Omental fat pad (tissue), 4 donors: ENCODE data around the gene RDH13. TPM values are rescaled to one million over a fixed set of nuclear protein-coding genes. Genes with fewer than 3 reads are reported as not detected.

Experiments used
- ATAC-seq: fragments of 150-250 bp; one replicate; pipeline ENCODE4 v1.9.1; 2016; ENCODE audit warnings: mild to moderate bottlenecking, moderate library complexity; ENCODE audit not compliant: low FRiP score
- DNase-seq: peaks from one replicate; pipeline ENCODE4 v3.0.0-alpha.2; 2019; ENCODE audit warnings: low spot score
- total RNA-seq, 4 donors: library from RNA; depleted of rRNA; stranded (reverse); fragments of >200 nt; gene quantifications; one replicate each; pipeline ENCODE4 v1.1.0, GENCODE V29; 2016
- TF ChIP-seq, protein P1 (sequence below), 3 donors: fragments of 450-650 bp; IDR thresholded peaks; one replicate each; pipeline ENCODE4 v1.5.1; 2016 to 2017; ENCODE audit warnings: antibody characterized with exemption in 3 of 3, mild to moderate bottlenecking in 3 of 3, moderate library complexity in 2 of 3

The RDH13 gene
- total RNA-seq, 4 donors from 2014 or later, result 8.2 to 14.1 (median 10.8) TPM

- ATAC-seq (no peak), DNase-seq (no peak)
- TF ChIP-seq, protein P1, sequence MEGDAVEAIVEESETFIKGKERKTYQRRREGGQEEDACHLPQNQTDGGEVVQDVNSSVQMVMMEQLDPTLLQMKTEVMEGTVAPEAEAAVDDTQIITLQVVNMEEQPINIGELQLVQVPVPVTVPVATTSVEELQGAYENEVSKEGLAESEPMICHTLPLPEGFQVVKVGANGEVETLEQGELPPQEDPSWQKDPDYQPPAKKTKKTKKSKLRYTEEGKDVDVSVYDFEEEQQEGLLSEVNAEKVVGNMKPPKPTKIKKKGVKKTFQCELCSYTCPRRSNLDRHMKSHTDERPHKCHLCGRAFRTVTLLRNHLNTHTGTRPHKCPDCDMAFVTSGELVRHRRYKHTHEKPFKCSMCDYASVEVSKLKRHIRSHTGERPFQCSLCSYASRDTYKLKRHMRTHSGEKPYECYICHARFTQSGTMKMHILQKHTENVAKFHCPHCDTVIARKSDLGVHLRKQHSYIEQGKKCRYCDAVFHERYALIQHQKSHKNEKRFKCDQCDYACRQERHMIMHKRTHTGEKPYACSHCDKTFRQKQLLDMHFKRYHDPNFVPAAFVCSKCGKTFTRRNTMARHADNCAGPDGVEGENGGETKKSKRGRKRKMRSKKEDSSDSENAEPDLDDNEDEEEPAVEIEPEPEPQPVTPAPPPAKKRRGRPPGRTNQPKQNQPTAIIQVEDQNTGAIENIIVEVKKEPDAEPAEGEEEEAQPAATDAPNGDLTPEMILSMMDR (IDR thresholded peaks at IDR 0.05), result no peak
These were observed 32.5 kb upstream of the RDH13 start for GRCh38 chr19:55095260-55096060.

DNA sequence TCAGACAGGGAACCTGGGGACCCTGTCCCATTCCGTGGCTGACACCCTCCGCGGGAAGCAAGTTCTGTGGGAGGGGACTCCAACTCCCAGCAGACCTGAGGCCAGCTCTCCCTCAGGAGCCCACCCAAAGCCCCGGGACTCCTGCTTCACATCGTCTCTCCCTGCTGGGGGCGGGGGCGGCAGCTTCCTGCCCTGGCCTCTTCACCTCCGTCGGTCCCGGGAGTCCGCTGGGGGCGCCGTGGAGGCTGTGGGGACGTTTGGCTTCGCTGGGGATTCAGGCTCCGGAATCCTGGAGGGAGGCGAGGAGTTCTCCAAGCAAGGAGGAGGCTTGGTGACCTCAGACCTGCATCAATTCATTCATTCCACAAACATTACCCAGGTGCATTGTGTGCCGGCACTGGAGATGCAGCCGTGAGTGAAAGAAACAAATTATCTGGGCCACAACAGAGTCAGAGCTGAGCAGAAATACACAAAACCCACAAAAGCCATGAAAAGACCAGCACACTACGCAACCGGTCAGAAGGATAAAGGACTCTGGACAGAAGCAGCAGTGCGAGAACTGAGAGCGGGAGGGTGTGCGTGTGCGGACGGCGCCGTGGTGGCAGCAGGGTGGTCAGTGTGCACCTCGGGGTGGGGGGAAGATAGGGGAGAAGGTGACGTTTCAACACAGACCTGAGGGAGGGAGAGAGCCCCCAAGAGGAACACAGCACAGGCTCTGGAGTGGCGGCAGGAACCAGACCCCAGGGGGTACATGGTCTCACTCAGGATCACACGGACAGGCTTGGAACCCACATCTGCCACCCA is 31.7 kb upstream of the RDH13 start:
- ATAC-seq (no peak), DNase-seq (no peak)
- TF ChIP-seq, protein P1 (IDR thresholded peaks at IDR 0.05), result no peak

DNA sequence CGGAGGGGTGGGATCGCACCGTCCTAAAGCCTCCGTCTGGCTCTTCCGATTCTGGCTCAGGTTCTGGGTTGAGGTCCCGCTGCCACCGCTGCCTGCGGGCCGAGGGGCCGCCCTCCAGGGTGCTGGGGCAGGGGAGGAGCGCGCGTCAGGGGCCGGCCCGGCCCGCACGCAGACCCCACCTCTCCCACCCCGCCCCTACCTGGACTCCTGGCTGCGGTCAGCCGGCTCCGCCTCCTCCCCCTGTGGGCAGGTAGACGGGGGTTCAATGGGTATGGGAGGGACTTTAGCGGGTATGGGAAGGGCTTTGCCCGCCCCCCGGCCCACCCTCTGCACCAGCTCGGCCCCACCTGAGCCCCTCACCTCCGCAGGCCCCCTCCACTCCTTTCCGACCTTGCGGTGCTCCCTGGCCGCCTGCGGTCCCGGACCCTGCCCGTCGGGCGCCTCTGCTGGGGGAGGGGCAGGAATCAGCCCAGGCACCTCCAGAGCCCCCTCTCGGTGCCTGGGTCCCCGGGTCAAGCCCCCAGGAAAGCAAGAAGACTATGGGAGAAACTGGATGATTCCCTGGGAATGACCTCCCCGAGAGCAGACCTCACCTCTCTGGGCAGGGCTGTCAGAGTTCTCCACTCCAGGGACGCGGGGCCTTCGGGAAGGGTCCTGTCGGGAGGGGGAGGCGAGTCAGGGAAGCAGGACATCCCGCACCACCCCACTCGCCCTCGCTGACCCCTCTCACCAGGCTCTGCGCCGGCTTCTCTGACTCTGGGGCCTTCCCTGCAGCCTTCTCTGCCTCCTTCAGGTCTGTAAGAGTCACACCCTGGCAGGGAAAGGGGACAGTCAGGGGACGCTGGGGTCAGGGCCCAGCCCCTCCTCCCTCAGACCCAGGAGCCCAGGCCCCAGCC is 29.7 kb upstream of the RDH13 start:
- ATAC-seq (no peak), DNase-seq (no peak)
- TF ChIP-seq, protein P1 (IDR thresholded peaks at IDR 0.05), result no peak

GRCh38 chr19:55091955-55092354 is 29.0 kb upstream of the RDH13 start:
- TF ChIP-seq, protein P1 (IDR thresholded peaks at IDR 0.05), result no peak
- DNase-seq (no peak), ATAC-seq (no peak)

GRCh38 chr19:55091126-55091910 is 28.4 kb upstream of the RDH13 start:
- TF ChIP-seq, protein P1 (IDR thresholded peaks at IDR 0.05), result no peak
- ATAC-seq (no peak), DNase-seq (no peak)

- DNase-seq, result no peak
- TF ChIP-seq, protein P1 (IDR thresholded peaks at IDR 0.05), result no peak
- ATAC-seq, result no peak
These were observed 27.6 kb upstream of the RDH13 start for GRCh38 chr19:55090564-55090963.
